Measurements from ENCODE around the gene LACTBL1. TPM values are rescaled to one million over a fixed set of nuclear protein-coding genes. Genes with fewer than 3 reads are reported as not detected.

The LACTBL1 gene
- total and polyA plus RNA-seq, 2 donors (not counting 1 experiment from before 2014, with no cell fraction given): not detected

- Histone ChIP-seq H3K4me2 (replicated peaks; ENCODE audit: low read depth, low read length, poor library complexity, severe bottlenecking) (no peak overlapping the region), H3K27me3 (replicated peaks in 1 of 4; ENCODE audit: control extremely low read depth in 1 of 4, control insufficient read depth in 3 of 4, insufficient read depth in 4 of 4, low read length in 3 of 4) (peaks cover 0 to 8% (median 1%) of the 10 kb centered on the region in 4 experiments), H3K79me2 (ENCODE audit: control insufficient read depth, insufficient read depth, low read length) (no peaks in the 10 kb centered on the region), H3K9ac (ENCODE audit: low read length) (no peak overlapping the region), H3K27ac (ENCODE audit: low read length in 2 of 2) (no peak overlapping the region), H3K4me3 (ENCODE audit: control extremely low read depth in 1 of 5, extremely low read depth in 1 of 5, insufficient read depth in 1 of 5, low read depth in 2 of 5, low read length in 4 of 5) (no peak overlapping the region), H2AFZ (ENCODE audit: insufficient read depth, low read depth, low read length, poor library complexity, severe bottlenecking) (no peak overlapping the region), H3K9me3 (ENCODE audit: control extremely low read depth in 1 of 3, control insufficient read depth in 2 of 3, insufficient read depth in 1 of 3, low read length in 2 of 3) (peaks cover 4 to 22% (median 15%) of the 10 kb centered on the region in 3 donors), H4K20me1 (ENCODE audit: control insufficient read depth, insufficient read depth, low read length, poor library complexity, severe bottlenecking) (no peaks in the 10 kb centered on the region), H3K36me3 (replicated peaks in 1 of 2; ENCODE audit: control extremely low read depth in 1 of 2, control insufficient read depth in 1 of 2, extremely low read depth in 1 of 2, insufficient read depth in 2 of 2, low read length in 1 of 2) (no peaks in the 10 kb centered on the region), H3K4me1 (ENCODE audit: control insufficient read depth in 2 of 2, insufficient read depth in 2 of 2, low read length in 2 of 2) (no peaks in the 10 kb centered on the region)
- ChIA-PET CTCF (no interaction called here), POLR2A (no interaction called here)
- no peak for DNase-seq
- Mint-ChIP-seq H3K27me3 (peaks cover 29% of the 10 kb centered on the region), H3K9me3 (ENCODE audit: insufficient read depth) (peaks cover 9% of the 10 kb centered on the region), H3K4me1 (no peaks in the 10 kb centered on the region), H3K27ac (no peak overlapping the region), H3K4me3 (no peak overlapping the region)
- WGBS (ENCODE audit: insufficient coverage): 94% methylated on average over 3 of the region's 4 CpGs
- intact Hi-C loops (cut with micrococcal nuclease): no loop called here
- TF ChIP-seq EZH2 (IDR thresholded peaks at IDR 0.05; ENCODE audit: borderline replicate concordance, insufficient read depth, low read depth, low read length, poor library complexity, severe bottlenecking) (no peak), CTCF (IDR thresholded peaks at IDR 0.05) (no peak)
- ATAC-seq (ENCODE audit: low read depth): no peak
Measured at GRCh38 chr1:22944346-22945055, 28.2 kb downstream of the LACTBL1 start.

GRCh38 chr1:22941257-22941656 lies 31.4 kb downstream of the LACTBL1 start:
- H3K9me3 Mint-ChIP-seq (ENCODE audit: insufficient read depth): peaks cover 9% of the 10 kb centered on the region
- Histone ChIP-seq H3K4me3 (ENCODE audit: control extremely low read depth in 1 of 5, extremely low read depth in 1 of 5, insufficient read depth in 1 of 5, low read depth in 2 of 5, low read length in 4 of 5) (no peak overlapping the region), H3K4me1 (ENCODE audit: control insufficient read depth in 2 of 2, insufficient read depth in 2 of 2, low read length in 2 of 2) (no peaks in the 10 kb centered on the region), H3K9ac (ENCODE audit: low read length) (no peak overlapping the region), H3K79me2 (ENCODE audit: control insufficient read depth, insufficient read depth, low read length) (no peaks in the 10 kb centered on the region), H2AFZ (ENCODE audit: insufficient read depth, low read depth, low read length, poor library complexity, severe bottlenecking) (no peak overlapping the region), H3K27me3 (replicated peaks in 1 of 4; ENCODE audit: control extremely low read depth in 1 of 4, control insufficient read depth in 3 of 4, insufficient read depth in 4 of 4, low read length in 3 of 4) (peaks cover 0 to 8% (median 1%) of the 10 kb centered on the region in 4 experiments), H3K4me2 (replicated peaks; ENCODE audit: low read depth, low read length, poor library complexity, severe bottlenecking) (no peak overlapping the region), H3K9me3 (ENCODE audit: control extremely low read depth in 1 of 3, control insufficient read depth in 2 of 3, insufficient read depth in 1 of 3, low read length in 2 of 3) (peaks cover 4 to 22% (median 15%) of the 10 kb centered on the region in 3 donors), H3K27ac (ENCODE audit: low read length in 2 of 2) (no peak overlapping the region), H3K36me3 (replicated peaks in 1 of 2; ENCODE audit: control extremely low read depth in 1 of 2, control insufficient read depth in 1 of 2, extremely low read depth in 1 of 2, insufficient read depth in 2 of 2, low read length in 1 of 2) (no peaks in the 10 kb centered on the region), H4K20me1 (ENCODE audit: control insufficient read depth, insufficient read depth, low read length, poor library complexity, severe bottlenecking) (no peaks in the 10 kb centered on the region)
- WGBS (ENCODE audit: insufficient coverage): 86% methylated on average over 1 of the region's 2 CpGs
- no peak for ATAC-seq (ENCODE audit: low read depth)
- no peak for DNase-seq
- H3K4me1 Mint-ChIP-seq: no peaks in the 10 kb centered on the region
- POLR2A ChIA-PET: no interaction called here
- no peak overlapping the region for H3K27ac Mint-ChIP-seq
- TF ChIP-seq CTCF (IDR thresholded peaks at IDR 0.05): no peak
- TF ChIP-seq EZH2 (IDR thresholded peaks at IDR 0.05; ENCODE audit: borderline replicate concordance, insufficient read depth, low read depth, low read length, poor library complexity, severe bottlenecking): no peak
- CTCF ChIA-PET: no interaction called here
- H3K4me3 Mint-ChIP-seq: no peak overlapping the region
- H3K27me3 Mint-ChIP-seq: peaks cover 19% of the 10 kb centered on the region
- intact Hi-C loops (cut with micrococcal nuclease): no loop called here
